Stomach (tissue), 9 donors: Measurements from ENCODE around the gene ADI1. TPM values are rescaled to one million over a fixed set of nuclear protein-coding genes. Genes with fewer than 3 reads are reported as not detected.

Experiments
- DNase-seq, 2 donors: peaks; one replicate each; pipeline versions ENCODE4 v3.0.0 to v3.0.0-alpha.2; 2013 to 2019
- H3K27ac ChIP-seq, 5 donors: fragments of 200-600 bp in 4 of 5; sonication (generic) in 4 of 5; one replicate each; pipeline ENCODE4 v1.5.1; 2013 to 2019; ENCODE audit warnings: mild to moderate bottlenecking in 1 of 5, moderate library complexity in 1 of 5
- H3K27me3 ChIP-seq, 3 donors: fragments of 200-600 bp; sonication (generic); one replicate each; pipeline ENCODE4 v1.5.1; 2017 to 2019; ENCODE audit warnings: mixed run types in 1 of 3
- H3K36me3 ChIP-seq, 4 donors: fragments of 200-600 bp; sonication (generic); 1 replicate in 3 of 4; 2 replicates in 1 of 4; pipeline ENCODE4 v1.5.1; 2016 to 2019
- H3K4me1 ChIP-seq, 4 donors: fragments of 200-600 bp; sonication (generic); one replicate each; pipeline ENCODE4 v1.5.1; 2016 to 2019
- H3K4me3 ChIP-seq, 4 donors: fragments of 200-600 bp; sonication (generic) in 3 of 4; one replicate each; pipeline ENCODE4 v1.5.1; 2016 to 2019; ENCODE audit warnings: mild to moderate bottlenecking in 1 of 4
- H3K9me3 ChIP-seq, 4 donors: fragments of 200-600 bp; sonication (generic); one replicate each; pipeline ENCODE4 v1.5.1; 2016 to 2019
- CTCF ChIP-seq, 7 experiments: fragments of 450-650 bp in 4 of 7; fragments of 200-600 bp in 3 of 7; sonication (generic) in 3 of 7; IDR thresholded peaks; one replicate each; pipeline ENCODE4 v1.5.1; 2016 to 2019; ENCODE audit warnings: antibody characterized with exemption in 7 of 7, control low read depth in 2 of 7, mild to moderate bottlenecking in 1 of 7
- EP300 ChIP-seq: sonication (generic); formaldehyde crosslinking; IDR thresholded peaks from one replicate; pipeline ENCODE4 v1.6.1; 2017; ENCODE audit warnings: antibody characterized with exemption
- POLR2A ChIP-seq, 4 donors: fragments of 450-650 bp; IDR thresholded peaks; one replicate each; pipeline ENCODE4 v1.6.1; 2016; ENCODE audit warnings: antibody characterized with exemption in 4 of 4, control low read depth in 2 of 4, mild to moderate bottlenecking in 1 of 4, moderate library complexity in 1 of 4
- POLR2AphosphoS5 ChIP-seq, 3 donors: sonication (generic); formaldehyde crosslinking; IDR thresholded peaks; one replicate each; pipeline ENCODE4 v1.6.1; 2016; ENCODE audit warnings: antibody characterized with exemption in 3 of 3
- WGBS, 5 donors: extraction: QIAGEN DNeasy Blood & Tissue Kit in 3 of 5; methylation state at CpG; one replicate each; pipeline versions ENCODE4 v1.1.5 to v1.1.7; 2013 to 2018; 5-methylcytosine and 5-hydroxymethylcytosine counted together
- intact Hi-C: fragments of 100-400 bp; cut with DNase I; formaldehyde crosslinking; loops from one replicate; pipeline ENCODE4 v1.15.1; 2023; ENCODE audit warnings: low total_unique reads
- polyA plus RNA-seq, 3 donors: library from polyadenylated mRNA; stranded (reverse); fragments of 200-250 nt; gene quantifications; one replicate each; pipeline ENCODE4 v1.2.3, GENCODE V29; 2013
- total RNA-seq, 5 donors: library from RNA; depleted of rRNA; stranded (reverse); fragments of >200 nt; gene quantifications; one replicate each; pipeline versions ENCODE4 v1.1.0 to v1.2.3, GENCODE V29; 2014 to 2016
- donor health status: healthy with polysubstance abuse.
- donor health status: Bipolar disorder and iron deficiency.
- donor health status: healthy.

The ADI1 gene
- total and polyA plus RNA-seq, 8 donors: 25.1 to 124 (median 67.5) TPM

GRCh38 chr2:3467654-3468053 is 51.7 kb downstream of the ADI1 start:
- H3K4me3 ChIP-seq: no peak overlapping the region
- WGBS, 5 donors: 91 to 96% (median 94%) methylated on average over 10 to 15 of the region's 15 CpGs
- H3K36me3 ChIP-seq: peaks cover 24 to 99% (median 90%) of the 10 kb centered on the region in 4 donors
- intact Hi-C loops: no loop called here
- peak overlapping the region in 1 of 5 donors; percentile 81 for H3K27ac ChIP-seq
- TF ChIP-seq POLR2AphosphoS5 (IDR thresholded peaks at IDR 0.05): no peak
- no peak for TF ChIP-seq EP300
- no peak for TF ChIP-seq CTCF (IDR thresholded peaks at IDR 0.05)
- no peak for TF ChIP-seq POLR2A (IDR thresholded peaks at IDR 0.05)
- no peaks in the 10 kb centered on the region for H3K9me3 ChIP-seq
- DNase-seq: no peak
- H3K27me3 ChIP-seq: no peaks in the 10 kb centered on the region
- peaks cover 5 to 34% (median 24%) of the 10 kb centered on the region in 4 donors for H3K4me1 ChIP-seq

- peaks cover 24 to 93% (median 85%) of the 10 kb centered on the region in 4 donors for H3K36me3 ChIP-seq
- WGBS, 5 donors: 90 to 94% (median 93%) methylated on average over 14 of the region's 14 CpGs
- intact Hi-C loops: no loop called here
- no peak for DNase-seq
- H3K4me3 ChIP-seq: no peak overlapping the region
- TF ChIP-seq POLR2A (IDR thresholded peaks at IDR 0.05) (no peak), EP300 (no peak), POLR2AphosphoS5 (IDR thresholded peaks at IDR 0.05) (no peak), CTCF (IDR thresholded peaks at IDR 0.05) (no peak)
- no peaks in the 10 kb centered on the region for H3K9me3 ChIP-seq
- H3K27ac ChIP-seq: peak overlapping the region in 1 of 5 donors; percentile 70
- no peaks in the 10 kb centered on the region for H3K27me3 ChIP-seq
- H3K4me1 ChIP-seq: peaks cover 5 to 38% (median 23%) of the 10 kb centered on the region in 4 donors
Measured at GRCh38 chr2:3466966-3467365, 52.4 kb downstream of the ADI1 start.

GRCh38 chr2:3466482-3466863 is 52.9 kb downstream of the ADI1 start:
- Histone ChIP-seq H3K4me1 (peaks cover 5 to 38% (median 18%) of the 10 kb centered on the region in 4 donors), H3K4me3 (no peak overlapping the region), H3K9me3 (no peaks in the 10 kb centered on the region), H3K36me3 (peaks cover 24 to 90% (median 87%) of the 10 kb centered on the region in 4 donors), H3K27me3 (no peaks in the 10 kb centered on the region), H3K27ac (peak overlapping the region in 2 of 5 donors; percentile 42 to 70)
- DNase-seq: no peak
- intact Hi-C loops: no loop called here
- 92 to 96% (median 95%) methylated on average over 9 of the region's 9 CpGs for whole genome bisulfite sequencing, 5 donors
- TF ChIP-seq POLR2A (IDR thresholded peaks at IDR 0.05): no peak
- TF ChIP-seq POLR2AphosphoS5 (IDR thresholded peaks at IDR 0.05): no peak
- TF ChIP-seq CTCF (IDR thresholded peaks at IDR 0.05): no peak
- no peak for TF ChIP-seq EP300

- Histone ChIP-seq H3K27me3 (no peaks in the 10 kb centered on the region), H3K4me3 (no peak overlapping the region), H3K4me1 (peaks cover 5 to 34% (median 14%) of the 10 kb centered on the region in 4 donors), H3K27ac (peak overlapping the region in 2 of 5 donors; percentile 42 to 70), H3K36me3 (peaks cover 29 to 92% (median 91%) of the 10 kb centered on the region in 4 donors), H3K9me3 (no peaks in the 10 kb centered on the region)
- intact Hi-C loops: no loop called here
- TF ChIP-seq POLR2AphosphoS5 (IDR thresholded peaks at IDR 0.05) (peak in 1 of 3 donors; percentile 49), POLR2A (IDR thresholded peaks at IDR 0.05) (no peak)
- DNase-seq: no peak
- WGBS, 5 donors: 86 to 91% (median 87%) methylated on average over 6 to 13 of the region's 13 CpGs
Measured at GRCh38 chr2:3465844-3466481, 53.4 kb downstream of the ADI1 start.

GRCh38 chr2:3465328-3465727 is 54.0 kb downstream of the ADI1 start:
- H3K4me3 ChIP-seq: no peak overlapping the region
- peak overlapping the region in 2 of 5 donors; percentile 2 to 70 for H3K27ac ChIP-seq
- peaks cover 29 to 94% (median 91%) of the 10 kb centered on the region in 4 donors for H3K36me3 ChIP-seq
- 93 to 96% (median 94%) methylated on average over 28 of the region's 28 CpGs for WGBS, 5 donors
- H3K9me3 ChIP-seq: no peaks in the 10 kb centered on the region
- TF ChIP-seq POLR2A (IDR thresholded peaks at IDR 0.05) (no peak), EP300 (no peak), CTCF (IDR thresholded peaks at IDR 0.05) (no peak), POLR2AphosphoS5 (IDR thresholded peaks at IDR 0.05) (no peak)
- intact Hi-C loops: no loop called here
- peaks cover 5 to 28% (median 12%) of the 10 kb centered on the region in 4 donors for H3K4me1 ChIP-seq
- no peak for DNase-seq
- no peaks in the 10 kb centered on the region for H3K27me3 ChIP-seq
